PC-3 (cell line): ENCODE results near the gene DNAJC1. TPM values are rescaled to one million over a fixed set of nuclear protein-coding genes. Genes with fewer than 3 reads are reported as not detected.

Experiments used
- ATAC-seq: fragments of 200-7000 bp; cut with Tn5 transposase; 2 replicates; pipeline ENCODE4 v1.9.1; 2020; ENCODE audit warnings: mild to moderate bottlenecking, moderate library complexity
- BruUV-seq: library from RNA; stranded (reverse); fragments of 400-500 nt; replicated peaks from 2 replicates; lab custom pipeline; 2021; lab: Mats Ljungman, UMichigan
- CTCF ChIA-PET: fragments of 300-600 bp; sonication (Branson Sonifier 250); formaldehyde crosslinking; loops from one replicate; lab custom pipeline; 2022; ENCODE audit warnings: antibody characterized with exemption; lab: Charles Lee
- POLR2A ChIA-PET: fragments of 300-600 bp; sonication (Branson Sonifier 250); formaldehyde crosslinking; loops from one replicate; lab custom pipeline; 2022; ENCODE audit warnings: antibody characterized with exemption; ENCODE audit not compliant: unreplicated experiment; lab: Charles Lee
- DNase-seq: peaks from one replicate; pipeline ENCODE4 v3.0.0-alpha.2; 2015
- H2AFZ ChIP-seq: fragments of 300-600 bp; sonication (generic); 2 replicates; pipeline ENCODE4 v1.6.0; 2016; ENCODE audit warnings: antibody characterized with exemption, low read length
- H3F3A ChIP-seq: fragments of 300-600 bp; sonication (generic); one replicate; pipeline ENCODE4 v1.6.0; 2017; ENCODE audit warnings: antibody characterized with exemption, low read length, control low read depth, mild to moderate bottlenecking; ENCODE audit not compliant: unreplicated experiment
- H3K27ac ChIP-seq: fragments of 300-600 bp; sonication (generic); 2 replicates; pipeline ENCODE4 v1.5.1; 2016; ENCODE audit warnings: mild to moderate bottlenecking, low read length
- H3K27me3 ChIP-seq: fragments of 300-600 bp; sonication (generic); 2 replicates; pipeline ENCODE4 v1.6.1; 2016; ENCODE audit warnings: low read length, mixed read lengths
- H3K36me3 ChIP-seq: fragments of 300-600 bp; sonication (generic); 2 replicates; pipeline ENCODE4 v1.6.1; 2016; ENCODE audit warnings: low read depth, mixed run types, low read length, mixed read lengths
- H3K4me1 ChIP-seq: fragments of 300-600 bp; sonication (generic); 2 replicates; pipeline ENCODE4 v1.5.1; 2016; ENCODE audit warnings: low read length; ENCODE audit not compliant: insufficient read depth
- H3K4me2 ChIP-seq: fragments of 300-600 bp; sonication (generic); 2 replicates; pipeline ENCODE4 v1.6.0; 2016; ENCODE audit warnings: low read length
- H3K4me3 ChIP-seq: fragments of 300-600 bp; sonication (generic); 2 replicates; pipeline ENCODE4 v1.5.1; 2016; ENCODE audit warnings: mild to moderate bottlenecking, low read length, mixed read lengths
- H3K79me2 ChIP-seq: fragments of 300-600 bp; sonication (generic); 2 replicates; pipeline ENCODE4 v1.6.1; 2017; ENCODE audit warnings: low read length, mixed read lengths
- H3K9ac ChIP-seq: fragments of 300-600 bp; sonication (generic); 2 replicates; pipeline ENCODE4 v1.6.0; 2016; ENCODE audit warnings: mild to moderate bottlenecking, low read length
- H3K9me2 ChIP-seq: fragments of 300-600 bp; sonication (generic); replicated peaks from 2 replicates; pipeline ENCODE4 v1.6.1; 2016; ENCODE audit warnings: mixed run types, low read length, mixed read lengths
- H3K9me3 ChIP-seq: fragments of 300-600 bp; sonication (generic); 2 replicates; pipeline ENCODE4 v1.6.1; 2016; ENCODE audit warnings: low read length, mixed read lengths
- H4K20me1 ChIP-seq: fragments of 300-600 bp; sonication (generic); 2 replicates; pipeline ENCODE4 v1.6.1; 2016; ENCODE audit warnings: low read length, mixed read lengths
- CTCF ChIP-seq: fragments of 300-600 bp; sonication (generic); conservative IDR thresholded peaks from 2 replicates; pipeline ENCODE4 v1.5.1; 2017; ENCODE audit warnings: antibody characterized with exemption, low read depth, mild to moderate bottlenecking, low read length
- EZH2 ChIP-seq: fragments of 300-600 bp; sonication (generic); IDR thresholded peaks from one replicate; pipeline ENCODE4 v1.6.1; 2017; ENCODE audit warnings: antibody characterized with exemption, mild to moderate bottlenecking, low read length; ENCODE audit not compliant: unreplicated experiment
- EZH2phosphoT487 ChIP-seq: fragments of 300-600 bp; sonication (generic); IDR thresholded peaks from 2 replicates; pipeline ENCODE4 v1.6.1; 2018; ENCODE audit warnings: mild to moderate bottlenecking, antibody characterized with exemption, low read length, borderline replicate concordance
- intact Hi-C: fragments of 100-400 bp; cut with micrococcal nuclease; formaldehyde crosslinking; loops from 2 replicates; pipeline ENCODE4 v1.9.0; 2023
- total RNA-seq: library from RNA; depleted of rRNA; stranded (reverse); fragments of >200 nt; gene quantifications from 2 replicates; pipeline ENCODE4 v1.2.3, GENCODE V29; 2014

The DNAJC1 gene
- total RNA-seq, 1 experiment from 2014 or later, result 53.4 TPM

GRCh38 chr10:21976280-21976679, 27.2 kb downstream of the DNAJC1 start:
- peaks cover 18% of the 10 kb centered on the region for H3K4me1 ChIP-seq
- no peak overlapping the region for H3K4me2 ChIP-seq
- no peak overlapping the region for H2AFZ ChIP-seq
- ChIA-PET POLR2A (no interaction called here), CTCF (no interaction called here)
- TF ChIP-seq EZH2 (no peak), EZH2phosphoT487 (no peak), CTCF (no peak)
- no peaks in the 10 kb centered on the region for H3K9me3 ChIP-seq
- no TSS peak for BruUV-seq
- H3K79me2 ChIP-seq, result peaks cover 97% of the 10 kb centered on the region
- H3K9me2 ChIP-seq, result no peaks in the 10 kb centered on the region
- no peaks in the 10 kb centered on the region for H3K36me3 ChIP-seq
- no peaks in the 10 kb centered on the region for H3F3A ChIP-seq
- ATAC-seq (no peak), DNase-seq (no peak)
- H3K9ac ChIP-seq, result no peak overlapping the region
- intact Hi-C loops, result no loop called here
- peaks cover 13% of the 10 kb centered on the region; the same call in 1 of the 2 replicates for H4K20me1 ChIP-seq
- H3K27ac ChIP-seq, result no peak overlapping the region
- H3K4me3 ChIP-seq, result no peak overlapping the region
- H3K27me3 ChIP-seq, result no peaks in the 10 kb centered on the region

- CTCF ChIA-PET, result no interaction called here
- ATAC-seq, result no peak
These were observed 28.0 kb downstream of the DNAJC1 start for GRCh38 chr10:21975378-21975990.

More at GRCh38 chr10:21975378-21975990, 28.0 kb downstream of the DNAJC1 start:
- no peaks in the 10 kb centered on the region for H3K36me3 ChIP-seq
- H3K79me2 ChIP-seq, result peaks cover 98% of the 10 kb centered on the region
- no peak overlapping the region for H3K4me2 ChIP-seq
- no peak overlapping the region for H3K9ac ChIP-seq
- peaks cover 18% of the 10 kb centered on the region for H3K4me1 ChIP-seq
- no peaks in the 10 kb centered on the region for H3K9me2 ChIP-seq
- H4K20me1 ChIP-seq, result peaks cover 13% of the 10 kb centered on the region; the same call in 1 of the 2 replicates
- intact Hi-C loops, result no loop called here
- H3K4me3 ChIP-seq, result no peak overlapping the region
- POLR2A ChIA-PET, result no interaction called here
- H2AFZ ChIP-seq, result no peak overlapping the region
- DNase-seq, result no peak
- TF ChIP-seq EZH2phosphoT487 (no peak), CTCF (no peak), EZH2 (no peak)
- no peaks in the 10 kb centered on the region for H3F3A ChIP-seq
- BruUV-seq, result no TSS peak
- H3K27ac ChIP-seq, result no peak overlapping the region
- no peaks in the 10 kb centered on the region for H3K27me3 ChIP-seq
- no peaks in the 10 kb centered on the region for H3K9me3 ChIP-seq
